Stimulated activated CD8-positive, alpha-beta memory T cell treated with anti-CD3 and anti-CD28 coated beads, Interleukin-2, amount 100 ng/mL, for 1 hour (primary cell): Measurements from ENCODE around the gene STK11.
"Not testable (repeated sequence)": the region's sequence is repeated elsewhere in the genome, so short reads cannot be mapped to it uniquely, and the experiment has no call there.

Experiments
- DNase-seq, 2 donors: peaks; one replicate each; pipeline ENCODE4 v3.0.0-alpha.2; 2020; ENCODE audit warnings: low read depth in 2 of 2

Gene STK11

DNA sequence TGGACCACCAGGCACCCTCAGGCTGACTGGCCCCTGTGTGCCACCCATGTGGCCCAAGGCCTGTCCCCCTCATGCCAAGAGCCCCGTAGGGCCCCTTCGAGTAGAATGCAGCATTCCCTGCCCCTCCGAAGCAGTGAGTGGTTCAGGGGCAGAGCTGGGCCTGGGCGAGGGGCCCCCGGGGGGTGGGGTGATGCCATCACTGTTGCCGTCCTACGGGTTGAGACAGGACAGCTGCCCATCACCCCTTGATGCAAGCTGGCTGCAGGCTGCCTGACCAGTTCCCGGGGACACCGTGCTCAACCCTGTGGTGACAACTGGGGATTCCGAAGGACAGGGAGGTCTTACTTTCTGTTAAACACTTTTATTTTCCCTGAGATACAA lies 36.2 kb upstream of the STK11 start:
- no peak for DNase-seq

DNA sequence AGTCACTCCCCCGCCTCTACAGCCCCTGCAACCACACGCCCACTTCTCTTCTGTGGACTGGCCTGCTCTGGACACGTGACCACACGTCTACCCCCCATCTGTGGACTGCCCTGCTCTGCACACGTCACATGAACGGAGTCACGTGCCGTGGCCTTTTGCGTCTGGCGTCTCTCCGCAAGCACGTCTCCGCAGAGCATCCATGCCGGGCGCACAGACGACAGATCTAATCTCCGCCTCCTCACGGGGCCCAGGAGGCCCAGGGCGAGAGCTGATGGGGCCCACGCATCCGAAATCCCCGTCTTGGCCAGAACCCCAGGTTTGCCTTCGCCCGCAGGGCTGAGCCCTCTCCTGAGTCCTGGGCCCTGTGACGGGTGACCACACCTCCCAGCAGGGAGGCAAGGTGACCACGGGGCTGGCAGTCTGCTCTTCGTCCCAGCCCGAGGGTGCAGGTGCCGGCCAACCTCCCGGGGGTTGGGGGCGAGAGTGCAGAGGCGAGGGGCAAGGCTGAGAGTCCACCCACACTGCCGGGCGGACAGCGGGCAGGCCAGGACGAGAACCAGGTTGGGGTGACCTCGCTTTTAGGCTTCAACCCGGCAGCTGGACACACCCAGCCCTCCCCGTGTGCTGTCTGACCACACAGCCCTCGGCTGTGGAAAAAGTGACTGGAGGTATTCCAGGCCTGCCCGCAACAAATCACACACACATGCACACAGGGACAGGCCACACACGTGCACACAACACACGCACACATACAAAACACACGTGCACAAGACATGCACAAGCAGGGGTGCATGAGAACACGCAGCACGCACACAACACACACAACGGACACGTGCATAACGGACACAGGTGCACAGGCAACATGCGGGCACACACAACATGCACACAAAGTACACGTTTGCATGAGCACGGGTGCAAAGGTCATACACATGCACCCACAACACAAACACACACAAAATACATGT lies 35.4 kb upstream of the STK11 start:
- DNase-seq, result no peak

DNA sequence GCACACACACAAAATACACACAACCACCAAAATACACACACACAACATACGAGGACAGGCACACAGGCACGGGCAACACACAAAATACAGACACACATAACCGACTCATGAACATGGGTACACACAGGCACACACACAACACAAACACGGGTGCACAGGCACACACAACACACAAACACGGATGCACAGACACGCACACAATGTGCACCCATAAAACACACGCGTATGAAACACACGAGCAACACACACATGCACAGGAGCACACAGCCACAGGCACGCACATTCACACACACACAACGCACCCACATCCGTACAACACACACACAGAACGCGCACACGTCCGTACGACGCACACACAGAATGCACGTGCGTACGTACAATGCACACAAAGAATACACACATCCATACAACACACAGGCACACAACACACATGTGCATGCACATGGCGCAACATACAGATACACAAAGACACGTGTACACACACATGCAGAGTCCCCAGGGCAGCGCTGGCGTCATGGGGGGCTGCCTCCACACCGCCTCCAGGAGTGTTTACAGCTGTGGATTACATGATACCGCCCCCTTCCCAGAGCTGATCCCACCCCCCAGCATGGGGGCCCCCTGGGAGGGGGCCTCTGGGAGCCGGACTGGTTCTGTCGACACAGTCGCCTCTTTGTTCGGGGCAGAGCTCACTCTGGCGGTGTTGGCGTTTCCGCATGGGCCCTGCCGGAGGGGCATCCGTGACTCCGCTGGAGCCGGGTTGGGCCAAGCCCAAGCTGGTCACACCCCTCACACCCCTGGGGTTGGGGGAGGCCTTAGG lies 34.4 kb upstream of the STK11 start:
- DNase-seq, result no peak

DNA sequence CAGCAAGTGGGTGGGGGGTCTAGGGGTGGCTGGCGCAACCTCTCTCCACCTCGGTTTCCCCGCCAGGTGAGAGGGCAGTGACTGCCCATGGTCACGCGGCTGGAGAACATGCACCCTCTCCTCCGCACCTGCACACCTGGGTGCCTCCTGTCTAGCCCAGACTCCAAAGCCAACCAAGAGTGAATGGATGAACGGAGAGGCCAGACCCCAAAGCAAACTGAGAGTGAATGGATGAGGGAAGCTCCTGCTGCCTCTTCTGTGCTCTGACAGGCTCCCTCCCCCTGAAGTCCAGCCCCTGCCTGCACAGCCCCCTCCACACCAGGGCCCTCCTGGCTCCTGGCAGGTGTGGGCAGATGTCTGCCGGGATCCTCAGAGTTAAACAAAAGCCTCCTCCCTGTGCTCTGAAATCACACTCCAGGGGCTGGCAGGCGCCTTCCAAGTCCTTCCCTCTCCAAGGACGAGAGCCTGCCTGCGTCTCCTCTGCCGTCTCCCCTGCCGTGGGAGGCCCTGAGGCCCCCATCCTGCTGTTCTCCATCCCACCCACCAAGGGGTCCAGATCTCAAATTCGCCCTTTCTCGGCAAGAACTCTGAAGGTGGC lies 33.7 kb upstream of the STK11 start:
- DNase-seq, result no peak

DNA sequence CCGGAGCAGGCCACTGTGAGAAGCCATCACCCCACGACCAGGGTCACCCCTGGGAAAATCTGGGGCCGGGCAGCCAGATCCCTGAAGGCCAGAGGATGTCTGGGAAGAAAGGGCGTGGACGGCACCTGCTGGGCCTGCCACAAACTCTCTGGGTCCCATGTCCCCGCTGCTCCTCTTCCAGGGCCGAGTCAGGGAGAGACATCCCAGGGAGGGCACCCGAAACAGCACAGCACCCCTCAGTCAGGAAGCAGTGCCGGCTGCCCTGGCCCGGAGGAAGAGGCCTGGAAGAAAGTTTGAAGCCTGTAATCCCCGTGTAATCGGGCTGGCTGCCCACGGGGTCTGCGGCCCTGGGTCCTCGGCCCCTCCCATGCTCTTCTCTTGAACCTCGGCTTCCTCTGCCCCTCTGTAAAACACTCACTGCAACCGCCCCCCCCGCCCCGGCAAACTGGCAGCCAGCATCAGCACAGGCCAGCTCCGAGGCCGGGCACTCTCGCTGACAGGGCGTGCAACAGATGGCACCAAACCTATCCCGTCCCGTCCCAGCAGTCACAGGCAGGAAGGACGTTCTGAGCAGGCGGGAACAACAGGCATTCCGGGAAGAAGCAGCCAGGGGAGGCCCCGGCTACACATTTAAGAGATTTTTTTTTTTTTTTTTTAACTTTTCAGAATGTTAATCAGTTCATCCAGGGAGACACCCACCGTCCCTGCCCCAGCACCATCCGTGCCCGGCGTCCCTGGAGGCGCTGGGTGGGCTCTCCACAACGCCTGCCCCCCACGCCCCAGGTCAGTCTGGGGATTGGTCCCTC lies 33.0 kb upstream of the STK11 start:
- DNase-seq, result no peak

DNA sequence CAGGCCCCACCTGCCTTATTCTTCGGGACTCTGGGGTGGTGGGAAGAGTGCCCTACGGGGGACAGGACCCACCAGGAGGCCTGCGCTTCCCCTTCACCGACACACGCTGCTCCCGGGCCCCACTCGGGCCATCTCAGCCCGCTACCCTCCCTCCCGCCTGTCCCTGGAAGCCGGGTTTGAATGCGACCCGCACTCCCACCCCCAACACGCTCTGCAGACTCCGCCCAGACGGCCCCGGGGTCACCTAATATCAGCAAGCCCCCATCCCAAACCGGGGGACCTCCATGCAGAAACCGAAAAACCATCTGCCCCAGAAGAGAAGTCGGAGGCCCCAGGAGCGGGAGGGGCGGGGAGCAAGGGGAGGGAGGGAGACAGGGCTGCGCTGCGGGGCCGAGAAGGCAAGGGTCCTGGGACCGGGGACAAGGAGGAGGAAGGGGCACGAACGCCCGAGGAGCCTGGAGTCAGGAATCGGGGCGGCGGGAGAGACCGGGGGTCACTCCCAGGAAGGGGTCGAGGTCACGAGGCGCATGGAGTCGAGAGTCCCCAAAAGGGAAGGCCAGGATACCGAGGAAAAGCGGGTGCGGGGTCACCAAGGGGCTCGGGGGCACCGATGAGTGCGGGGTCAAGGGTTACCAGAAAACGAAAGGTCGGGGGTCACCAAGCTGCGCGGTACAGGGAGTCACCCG lies 32.3 kb upstream of the STK11 start:
- DNase-seq, result no peak

DNA sequence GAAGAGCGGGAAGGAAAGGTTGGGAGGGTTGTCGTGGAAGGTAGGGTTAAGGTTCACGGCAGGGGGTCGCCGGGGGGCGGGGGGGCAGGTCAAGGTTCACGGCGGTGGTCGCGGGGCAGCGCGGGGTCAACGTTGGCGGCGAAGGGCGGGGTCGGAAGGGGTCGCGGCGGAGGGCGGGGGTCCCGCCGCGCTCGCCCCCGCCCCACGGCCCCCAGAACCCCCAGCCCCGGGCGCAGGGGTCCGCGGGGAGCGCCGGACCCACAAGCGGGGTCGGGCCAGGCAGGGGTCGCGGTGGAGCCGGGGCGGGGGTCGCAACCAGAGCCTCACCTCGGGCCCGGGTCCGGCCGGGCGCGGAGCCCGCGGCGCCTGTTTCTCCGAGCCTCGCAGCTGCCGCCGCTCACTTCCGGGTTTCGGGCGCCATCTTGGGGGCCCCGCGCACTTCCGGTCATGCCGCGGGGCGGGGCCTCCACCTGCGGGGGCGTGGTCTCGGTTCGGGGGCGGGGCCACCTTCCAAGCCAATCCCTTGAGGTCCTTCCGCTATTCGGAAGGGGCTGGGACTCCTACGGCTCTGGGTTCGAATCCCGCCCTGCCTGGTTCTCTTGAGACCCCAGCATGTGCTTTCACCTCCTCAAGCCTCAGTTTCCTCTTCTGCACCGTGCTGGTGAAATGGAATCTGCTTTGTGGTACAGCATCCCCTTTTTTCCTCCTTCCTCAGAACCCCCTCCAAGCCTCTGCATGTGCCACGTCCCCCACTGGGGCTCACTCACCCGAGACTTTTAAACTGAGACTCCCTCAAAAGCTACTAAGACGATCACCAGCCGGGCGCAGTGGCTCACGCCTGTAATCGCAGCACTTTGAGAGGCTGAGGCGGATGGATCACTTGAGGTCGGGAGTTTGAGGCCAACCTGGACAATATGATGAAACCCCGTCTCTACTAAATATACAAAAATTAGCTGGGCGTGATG lies 31.5 kb upstream of the STK11 start, which contains the start of gene SBNO2:
Gene SBNO2, minus strand, starts transcription at position 424 of the 965 bp plus-strand sequence. CDS start 19,992 bp downstream, outside the sequence.
- DNase-seq, result peak; percentile 82 to 83

DNA sequence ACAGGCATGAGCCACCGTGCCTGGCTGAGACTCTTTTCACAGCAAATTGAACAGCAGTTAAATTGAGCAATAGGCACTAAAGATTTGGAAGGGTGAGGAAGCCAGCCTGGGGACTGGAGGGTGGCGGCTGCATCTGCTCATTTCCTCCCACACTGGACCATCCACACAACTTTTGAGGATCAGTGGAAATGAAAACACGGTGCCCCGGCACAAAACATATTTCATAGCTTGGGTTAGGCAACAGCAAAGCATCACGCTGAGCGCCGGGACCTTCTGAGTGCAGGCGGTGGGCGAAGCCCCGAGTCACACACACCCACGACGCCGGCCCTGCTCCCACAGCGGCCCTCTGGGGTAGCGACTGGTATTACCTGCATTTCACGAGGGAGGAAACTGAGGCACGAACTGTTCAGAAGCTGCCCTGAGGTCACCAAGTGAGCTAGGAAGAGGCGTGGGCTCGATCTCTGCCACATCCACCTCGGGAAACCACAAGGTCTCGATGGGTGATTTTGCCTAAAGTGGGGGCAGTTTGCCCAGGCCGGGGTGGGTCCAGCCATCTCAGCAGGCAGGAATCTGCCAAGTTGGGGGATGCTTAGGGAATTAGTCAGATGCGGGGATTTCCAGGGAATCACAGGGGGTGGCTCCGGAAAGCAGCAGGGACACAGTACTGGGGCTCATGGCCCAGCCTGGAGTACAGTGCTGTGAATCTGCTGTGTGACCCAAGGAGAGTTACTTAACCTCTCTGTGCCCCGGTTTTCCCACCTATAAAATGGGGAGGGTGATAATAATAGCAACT lies 28.1 kb upstream of the STK11 start:
- no peak for DNase-seq

DNA sequence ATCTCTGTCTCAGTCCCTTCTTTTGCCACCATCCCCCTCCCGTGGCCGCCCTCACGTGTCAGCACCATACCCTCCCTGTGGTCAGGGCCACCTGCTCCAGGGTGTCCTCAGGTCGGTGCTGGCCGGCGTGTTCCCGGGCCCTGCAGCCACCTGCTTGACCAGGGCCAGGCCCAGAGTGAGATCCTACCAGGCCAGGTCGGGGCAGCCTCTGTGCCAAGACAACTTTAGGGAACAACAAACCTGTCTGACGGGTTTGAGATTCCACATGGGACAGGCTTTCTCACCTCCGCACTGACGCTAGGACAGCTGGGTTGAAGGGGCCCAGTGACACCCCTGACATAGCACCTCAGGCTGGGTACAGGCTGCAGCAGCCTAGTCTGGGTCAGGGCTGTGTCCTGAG lies 24.0 kb upstream of the STK11 start:
- no peak for DNase-seq

DNA sequence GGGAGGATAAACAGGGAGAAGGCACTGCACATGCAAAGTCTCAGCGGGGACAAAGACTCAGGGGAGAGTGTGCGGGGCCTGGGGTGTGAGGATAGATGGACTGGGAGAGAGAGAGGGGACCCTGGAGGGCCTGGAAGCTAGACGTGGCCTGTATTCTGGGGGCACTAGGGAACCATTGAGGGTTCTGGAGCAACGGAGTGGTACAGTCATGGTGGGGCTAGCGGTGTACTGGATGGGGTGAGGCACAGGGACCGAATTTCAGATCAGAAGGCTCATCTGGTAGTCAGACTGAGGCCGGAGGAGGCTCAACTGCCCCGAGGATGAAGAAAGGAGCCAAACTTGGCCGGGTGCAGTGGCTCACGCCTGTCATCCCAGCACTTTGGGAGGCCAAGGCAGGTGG lies 23.5 kb upstream of the STK11 start:
- no peak for DNase-seq

DNA sequence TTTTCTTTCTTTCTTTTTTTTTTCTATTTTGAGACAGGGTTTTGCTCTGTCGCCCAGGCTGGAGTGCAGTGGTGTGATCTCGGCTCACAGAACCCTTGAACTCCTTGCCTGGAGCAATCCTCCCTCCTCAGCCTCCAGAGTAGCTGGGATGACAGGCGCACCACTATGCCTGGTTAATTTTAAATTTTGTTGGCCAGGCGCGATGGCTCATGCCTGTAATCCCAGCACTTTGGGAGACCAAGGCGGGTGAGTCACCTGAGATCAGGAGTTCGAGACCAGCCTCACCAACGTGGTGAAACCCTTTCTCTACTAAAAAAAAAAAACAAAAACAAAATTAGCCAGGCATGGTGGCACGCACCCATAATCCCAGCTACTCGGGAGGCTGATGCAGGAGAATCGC lies 22.9 kb upstream of the STK11 start:
- DNase-seq, result no peak

DNA sequence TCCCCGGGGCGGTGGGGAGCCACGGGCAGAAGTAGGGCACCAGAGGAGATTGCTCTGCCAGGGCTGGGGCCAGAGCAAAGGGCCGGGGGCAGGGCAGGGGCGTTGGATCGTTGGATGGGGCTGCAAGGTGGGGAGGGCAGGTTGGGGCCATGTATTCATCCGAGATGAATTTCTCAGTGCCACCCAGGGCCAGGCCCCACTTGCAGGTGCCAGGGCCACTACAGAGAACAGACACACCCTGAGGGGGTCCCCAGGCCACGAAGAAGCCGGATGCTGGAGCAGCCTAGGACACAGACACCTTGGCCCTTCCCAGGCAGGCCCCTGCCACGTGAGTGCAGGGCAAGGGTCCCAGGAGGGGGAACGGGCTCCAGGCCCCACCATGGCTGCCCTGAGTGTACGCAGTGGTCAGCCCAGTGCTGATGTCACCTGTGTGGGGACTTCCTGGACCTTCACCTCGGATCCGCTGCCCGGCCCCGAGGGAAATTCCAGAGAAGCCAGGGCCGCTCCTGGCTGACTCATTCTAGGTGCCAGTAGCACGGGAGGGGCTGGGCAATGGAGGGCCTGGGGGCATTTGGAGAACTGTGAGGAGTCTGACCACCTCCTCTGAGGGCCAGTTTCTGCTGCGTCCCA lies 21.9 kb upstream of the STK11 start:
- DNase-seq, result no peak

DNA sequence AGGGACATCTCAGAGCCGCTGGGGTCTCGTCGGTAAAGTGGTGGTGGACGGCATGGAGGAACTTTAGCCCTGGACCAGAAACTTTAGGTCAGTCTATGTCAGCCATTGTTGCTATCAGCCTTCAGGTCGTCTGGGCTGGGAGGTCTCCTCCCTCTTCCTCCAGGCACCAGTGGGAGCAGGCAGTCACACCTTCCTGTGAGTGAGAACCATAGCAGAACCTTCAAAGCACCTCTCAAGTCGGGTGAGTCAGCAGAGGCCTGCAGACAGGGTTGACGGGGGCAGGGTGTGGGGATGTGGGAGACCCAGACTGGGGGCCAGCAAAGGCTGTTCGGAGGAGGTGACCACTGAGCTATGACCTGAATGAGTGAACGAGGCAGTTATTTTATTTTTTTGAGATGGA lies 16.2 kb upstream of the STK11 start:
- DNase-seq, result no peak

DNA sequence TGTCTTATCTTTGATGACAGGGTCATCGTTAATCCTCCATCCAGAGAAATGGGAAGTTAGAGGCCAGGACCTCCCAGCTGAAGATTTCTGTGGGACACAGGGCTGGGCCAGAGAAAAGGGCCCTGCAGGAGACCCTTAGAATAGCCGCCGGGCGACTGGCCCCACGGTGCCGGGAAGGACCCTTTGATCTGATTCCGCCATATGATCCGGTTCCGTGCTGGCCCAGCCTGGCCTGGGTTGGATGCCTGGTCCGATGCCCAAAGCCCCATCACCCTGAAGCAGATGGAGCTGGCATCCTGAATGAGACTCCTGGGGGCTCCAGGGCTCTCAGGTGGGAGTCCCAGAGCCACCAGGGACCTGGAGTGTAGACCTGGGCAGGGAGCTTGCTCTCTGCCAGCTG lies 6.0 kb upstream of the STK11 start:
- no peak for DNase-seq

DNA sequence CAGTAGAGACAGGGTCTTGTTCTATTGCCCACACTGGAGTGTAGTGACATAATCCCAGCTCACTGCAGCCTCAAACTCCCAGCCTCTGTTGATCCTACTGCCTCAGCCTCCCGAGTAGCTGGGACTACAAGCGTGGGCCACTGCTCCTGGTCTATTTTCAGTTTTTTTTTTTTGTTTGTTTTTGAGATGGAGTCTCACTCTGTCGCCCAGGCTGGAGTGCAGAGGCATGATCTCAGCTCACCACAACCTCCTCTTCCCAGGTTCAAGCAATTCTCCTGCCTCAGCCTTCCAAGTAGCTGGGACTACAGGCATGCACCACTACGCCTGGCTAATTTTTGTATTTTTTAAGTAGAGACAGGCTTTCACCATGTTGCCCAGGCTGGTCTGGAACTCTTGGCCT lies 5.0 kb upstream of the STK11 start:
- not testable (repeated sequence) for DNase-seq

DNA sequence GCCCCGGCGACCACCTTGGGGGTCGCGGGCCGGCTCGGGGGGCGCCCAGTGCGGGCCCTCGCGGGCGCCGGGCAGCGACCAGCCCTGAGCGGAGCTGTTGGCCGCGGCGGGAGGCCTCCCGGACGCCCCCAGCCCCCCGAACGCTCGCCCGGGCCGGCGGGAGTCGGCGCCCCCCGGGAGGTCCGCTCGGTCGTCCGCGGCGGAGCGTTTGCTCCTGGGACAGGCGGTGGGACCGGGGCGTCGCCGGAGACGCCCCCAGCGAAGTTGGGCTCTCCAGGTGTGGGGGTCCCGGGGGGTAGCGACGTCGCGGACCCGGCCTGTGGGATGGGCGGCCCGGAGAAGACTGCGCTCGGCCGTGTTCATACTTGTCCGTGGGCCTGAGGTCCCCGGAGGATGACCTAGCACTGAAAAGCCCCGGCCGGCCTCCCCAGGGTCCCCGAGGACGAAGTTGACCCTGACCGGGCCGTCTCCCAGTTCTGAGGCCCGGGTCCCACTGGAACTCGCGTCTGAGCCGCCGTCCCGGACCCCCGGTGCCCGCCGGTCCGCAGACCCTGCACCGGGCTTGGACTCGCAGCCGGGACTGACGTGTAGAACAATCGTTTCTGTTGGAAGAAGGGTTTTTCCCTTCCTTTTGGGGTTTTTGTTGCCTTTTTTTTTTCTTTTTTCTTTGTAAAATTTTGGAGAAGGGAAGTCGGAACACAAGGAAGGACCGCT lies 729 bp downstream of the STK11 start:
- DNase-seq, result no peak

DNA sequence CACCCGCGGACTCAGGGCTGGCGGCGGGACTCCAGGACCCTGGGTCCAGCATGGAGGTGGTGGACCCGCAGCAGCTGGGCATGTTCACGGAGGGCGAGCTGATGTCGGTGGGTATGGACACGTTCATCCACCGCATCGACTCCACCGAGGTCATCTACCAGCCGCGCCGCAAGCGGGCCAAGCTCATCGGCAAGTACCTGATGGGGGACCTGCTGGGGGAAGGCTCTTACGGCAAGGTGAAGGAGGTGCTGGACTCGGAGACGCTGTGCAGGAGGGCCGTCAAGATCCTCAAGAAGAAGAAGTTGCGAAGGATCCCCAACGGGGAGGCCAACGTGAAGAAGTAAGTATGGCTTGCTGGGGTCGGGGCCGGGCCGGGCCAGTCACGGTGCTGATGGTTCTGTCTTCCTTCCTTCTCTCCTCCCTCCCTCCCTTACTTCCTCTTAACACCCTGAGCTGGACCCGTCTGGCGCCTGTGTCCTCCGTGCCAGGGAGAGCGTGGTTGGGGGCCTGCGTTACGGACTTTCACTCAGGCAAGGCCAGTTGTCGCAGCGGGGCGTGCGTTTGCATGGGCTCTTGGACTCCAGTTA lies 1.4 kb downstream of the STK11 start:
- DNase-seq, result no peak
